ENCODE data around the gene SAT2.

The SAT2 gene

GRCh38 chr17:7579001-7579833, 48.4 kb downstream of the SAT2 start, which contains the start of gene CD68:
CD68 (plus strand) TSS chr17:7579638; CDS start chr17:7579678, 40 bp downstream.
- H3K27ac ChIP-seq (ENCODE audit: low read length), result peak within 1 kb of the TSS; percentile 95
- peaks cover 38 to 50% of the 10 kb centered on the region in 2 donors for H3K36me3 ChIP-seq (ENCODE audit: control insufficient read depth in 1 of 2, insufficient read depth in 2 of 2, low read length in 2 of 2)
- H3K9me3 ChIP-seq (ENCODE audit: control insufficient read depth in 1 of 2, low read length in 2 of 2), result no peaks in the 10 kb centered on the region
- peaks cover 20 to 68% of the 10 kb centered on the region in 2 donors for H3K4me1 ChIP-seq (ENCODE audit: control insufficient read depth in 1 of 2, insufficient read depth in 2 of 2, low read length in 2 of 2)
- peak within 1 kb of the TSS; percentile 49 to 67 for H3K4me3 ChIP-seq (ENCODE audit: low read depth in 1 of 2, low read length in 2 of 2)
- H3K27me3 ChIP-seq (ENCODE audit: low read depth, low read length), result no peaks in the 10 kb centered on the region

GRCh38 chr17:7577327-7578199, 50.1 kb downstream of the SAT2 start:
- Histone ChIP-seq H3K4me1 (ENCODE audit: control insufficient read depth in 1 of 2, insufficient read depth in 2 of 2, low read length in 2 of 2) (peaks cover 22 to 64% of the 10 kb centered on the region in 2 donors), H3K27ac (ENCODE audit: low read length) (no peak overlapping the region), H3K36me3 (ENCODE audit: control insufficient read depth in 1 of 2, insufficient read depth in 2 of 2, low read length in 2 of 2) (peaks cover 41 to 56% of the 10 kb centered on the region in 2 donors), H3K27me3 (ENCODE audit: low read depth, low read length) (no peaks in the 10 kb centered on the region), H3K9me3 (ENCODE audit: control insufficient read depth in 1 of 2, low read length in 2 of 2) (no peaks in the 10 kb centered on the region), H3K4me3 (ENCODE audit: low read depth in 1 of 2, low read length in 2 of 2) (no peak overlapping the region)

- no peaks in the 10 kb centered on the region for H3K27me3 ChIP-seq (ENCODE audit: low read depth, low read length)
- no peak overlapping the region for H3K4me3 ChIP-seq (ENCODE audit: low read depth in 1 of 2, low read length in 2 of 2)
- H3K9me3 ChIP-seq (ENCODE audit: control insufficient read depth in 1 of 2, low read length in 2 of 2), result no peaks in the 10 kb centered on the region
- H3K27ac ChIP-seq (ENCODE audit: low read length), result no peak overlapping the region
- H3K36me3 ChIP-seq (ENCODE audit: control insufficient read depth in 1 of 2, insufficient read depth in 2 of 2, low read length in 2 of 2), result peaks cover 41 to 57% of the 10 kb centered on the region in 2 donors
- H3K4me1 ChIP-seq (ENCODE audit: control insufficient read depth in 1 of 2, insufficient read depth in 2 of 2, low read length in 2 of 2), result peaks cover 19 to 58% of the 10 kb centered on the region in 2 donors
These were observed 51.1 kb downstream of the SAT2 start for GRCh38 chr17:7576432-7576937.

All from muscle layer of duodenum (tissue), 2 donors.